ENCODE measurements around the gene FREM3. TPM values are rescaled to one million over a fixed set of nuclear protein-coding genes. Genes with fewer than 3 reads are reported as not detected.

FREM3 gene
- total RNA-seq, 1 donor from 2014 or later, result not detected

DNA sequence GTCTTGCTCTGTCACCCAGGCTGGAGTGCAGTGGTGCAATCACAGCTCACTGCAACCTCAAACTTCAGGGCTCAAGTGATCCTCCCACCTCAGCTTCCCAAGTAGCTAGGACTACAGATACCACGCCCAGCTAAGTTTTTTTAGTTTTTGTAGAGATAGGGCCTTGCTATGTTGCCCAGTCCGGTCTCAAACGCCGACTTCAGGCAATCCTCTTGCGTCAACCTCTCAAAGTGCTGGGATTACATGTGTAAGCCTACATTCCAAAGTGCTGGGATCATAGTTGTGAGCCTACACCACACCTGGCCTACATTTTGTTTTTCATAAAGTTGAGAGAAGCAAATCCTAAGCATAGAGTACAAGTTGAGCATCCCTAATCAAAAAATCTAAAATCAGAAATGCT is 144.8 kb downstream of the FREM3 start:
- Mint-ChIP-seq H3K27me3 (ENCODE audit: insufficient read depth, low read depth) (peaks cover 2% of the 10 kb centered on the region), H3K27ac (no peak overlapping the region), H3K9me3 (peaks cover 2% of the 10 kb centered on the region), H3K36me3 (peaks cover 19% of the 10 kb centered on the region), H3K4me1 (no peaks in the 10 kb centered on the region), H3K4me3 (no peak overlapping the region)
- Histone ChIP-seq H3K27ac (no peak overlapping the region), H3K27me3 (peaks cover 9% of the 10 kb centered on the region), H3F3A (ENCODE audit: low read depth) (peaks cover 21% of the 10 kb centered on the region), H3K36me3 (peaks cover 27% of the 10 kb centered on the region), H3K4me2 (no peak overlapping the region), H3K4me1 (no peaks in the 10 kb centered on the region), H3K9me3 (ENCODE audit: low read depth) (no peaks in the 10 kb centered on the region), H3K4me3 (no peak overlapping the region), H3K9ac (no peak overlapping the region), H4K20me1 (ENCODE audit: low read depth) (peaks cover 21% of the 10 kb centered on the region), H3K79me2 (ENCODE audit: low read depth) (peaks cover 8% of the 10 kb centered on the region), H2AFZ (replicated peaks) (no peak overlapping the region)
- TF ChIP-seq EZH2phosphoT487 (IDR thresholded peaks at IDR 0.05) (no peak), EZH2 (IDR thresholded peaks at IDR 0.05) (no peak)
- TF ChIP-seq, protein P1, sequence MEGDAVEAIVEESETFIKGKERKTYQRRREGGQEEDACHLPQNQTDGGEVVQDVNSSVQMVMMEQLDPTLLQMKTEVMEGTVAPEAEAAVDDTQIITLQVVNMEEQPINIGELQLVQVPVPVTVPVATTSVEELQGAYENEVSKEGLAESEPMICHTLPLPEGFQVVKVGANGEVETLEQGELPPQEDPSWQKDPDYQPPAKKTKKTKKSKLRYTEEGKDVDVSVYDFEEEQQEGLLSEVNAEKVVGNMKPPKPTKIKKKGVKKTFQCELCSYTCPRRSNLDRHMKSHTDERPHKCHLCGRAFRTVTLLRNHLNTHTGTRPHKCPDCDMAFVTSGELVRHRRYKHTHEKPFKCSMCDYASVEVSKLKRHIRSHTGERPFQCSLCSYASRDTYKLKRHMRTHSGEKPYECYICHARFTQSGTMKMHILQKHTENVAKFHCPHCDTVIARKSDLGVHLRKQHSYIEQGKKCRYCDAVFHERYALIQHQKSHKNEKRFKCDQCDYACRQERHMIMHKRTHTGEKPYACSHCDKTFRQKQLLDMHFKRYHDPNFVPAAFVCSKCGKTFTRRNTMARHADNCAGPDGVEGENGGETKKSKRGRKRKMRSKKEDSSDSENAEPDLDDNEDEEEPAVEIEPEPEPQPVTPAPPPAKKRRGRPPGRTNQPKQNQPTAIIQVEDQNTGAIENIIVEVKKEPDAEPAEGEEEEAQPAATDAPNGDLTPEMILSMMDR (IDR thresholded peaks at IDR 0.05), result no peak
- DNase-seq (ENCODE audit: low spot score), result no peak

GRCh38 chr4:143554728-143555597 is 145.5 kb downstream of the FREM3 start:
- H3K9me3 Mint-ChIP-seq, result peaks cover 2% of the 10 kb centered on the region
- H3K79me2 ChIP-seq (ENCODE audit: low read depth), result peaks cover 10% of the 10 kb centered on the region
- no peaks in the 10 kb centered on the region for H3K4me1 Mint-ChIP-seq
- H3K27me3 ChIP-seq, result peaks cover 6% of the 10 kb centered on the region
- peaks cover 28% of the 10 kb centered on the region for H4K20me1 ChIP-seq (ENCODE audit: low read depth)
- H3K36me3 ChIP-seq, result peaks cover 28% of the 10 kb centered on the region
- no peaks in the 10 kb centered on the region for H3K9me3 ChIP-seq (ENCODE audit: low read depth)
- H3K4me3 ChIP-seq, result no peak overlapping the region
- TF ChIP-seq EZH2 (IDR thresholded peaks at IDR 0.05) (no peak), EZH2phosphoT487 (IDR thresholded peaks at IDR 0.05) (no peak)
- TF ChIP-seq, protein P1 (IDR thresholded peaks at IDR 0.05), result no peak
- H3K9ac ChIP-seq, result no peak overlapping the region
- no peak overlapping the region for H3K27ac ChIP-seq
- H3K27me3 Mint-ChIP-seq (ENCODE audit: insufficient read depth, low read depth), result peaks cover 2% of the 10 kb centered on the region
- peaks cover 21% of the 10 kb centered on the region for H3F3A ChIP-seq (ENCODE audit: low read depth)
- peaks cover 23% of the 10 kb centered on the region for H3K36me3 Mint-ChIP-seq
- no peaks in the 10 kb centered on the region for H3K4me1 ChIP-seq
- no peak for DNase-seq (ENCODE audit: low spot score)
- H3K4me3 Mint-ChIP-seq, result no peak overlapping the region
- no peak overlapping the region for H3K27ac Mint-ChIP-seq
- no peak overlapping the region for H3K4me2 ChIP-seq
- no peak overlapping the region for H2AFZ ChIP-seq (replicated peaks)

DNA sequence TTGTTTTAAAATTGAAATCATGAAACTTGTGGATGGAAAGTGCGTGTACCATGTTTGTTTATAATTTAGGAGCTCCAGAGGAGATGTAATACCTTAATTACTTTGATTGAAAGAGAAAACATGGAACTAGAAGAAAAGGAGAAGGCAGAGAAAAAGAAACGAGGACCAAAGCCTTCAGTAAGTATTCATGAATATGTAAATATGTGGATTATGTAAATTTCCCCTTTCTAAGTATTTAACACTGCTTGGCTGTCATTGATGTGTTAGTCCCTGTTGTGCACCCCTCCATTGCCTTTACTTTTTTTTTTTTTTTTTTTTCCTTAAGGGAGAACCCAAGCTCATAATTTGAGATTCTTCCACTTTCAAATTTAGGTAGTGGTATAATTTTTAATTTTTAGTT is 150.5 kb downstream of the FREM3 start:
- DNase-seq (ENCODE audit: low spot score), result no peak

More for the DNA sequence above, 150.5 kb downstream of the FREM3 start:
- H3K9me3 Mint-ChIP-seq, result no peaks in the 10 kb centered on the region
- peaks cover 18% of the 10 kb centered on the region for H3F3A ChIP-seq (ENCODE audit: low read depth)
- H3K4me3 ChIP-seq, result no peak overlapping the region
- no peak overlapping the region for H3K4me3 Mint-ChIP-seq
- H3K27me3 Mint-ChIP-seq (ENCODE audit: insufficient read depth, low read depth), result no peaks in the 10 kb centered on the region
- no peak overlapping the region for H3K4me2 ChIP-seq
- H3K9me3 ChIP-seq (ENCODE audit: low read depth), result no peaks in the 10 kb centered on the region
- no peak overlapping the region for H2AFZ ChIP-seq (replicated peaks)
- H3K79me2 ChIP-seq (ENCODE audit: low read depth), result peaks cover 21% of the 10 kb centered on the region
- TF ChIP-seq EZH2 (IDR thresholded peaks at IDR 0.05) (no peak), EZH2phosphoT487 (IDR thresholded peaks at IDR 0.05) (no peak)
- TF ChIP-seq, protein P1 (IDR thresholded peaks at IDR 0.05), result no peak
- H3K4me1 Mint-ChIP-seq, result no peaks in the 10 kb centered on the region
- H3K9ac ChIP-seq, result no peak overlapping the region
- H3K27me3 ChIP-seq, result no peaks in the 10 kb centered on the region
- H3K4me1 ChIP-seq, result no peaks in the 10 kb centered on the region
- H3K36me3 Mint-ChIP-seq, result peaks cover 32% of the 10 kb centered on the region
- H3K27ac Mint-ChIP-seq, result no peak overlapping the region
- H3K27ac ChIP-seq, result no peak overlapping the region
- H4K20me1 ChIP-seq (ENCODE audit: low read depth), result peaks cover 43% of the 10 kb centered on the region
- peaks cover 61% of the 10 kb centered on the region for H3K36me3 ChIP-seq
